ENCODE measurements around the gene TGFB2.
"Not testable (repeated sequence)": the region's sequence is repeated elsewhere in the genome, so short reads cannot be mapped to it uniquely, and the experiment has no call there.

TGFB2 gene

GRCh38 chr1:218314316-218314715 lies 30.8 kb upstream of the TGFB2 start:
- H3K27me3 ChIP-seq (ENCODE audit: low read depth, low read length), result no peaks in the 10 kb centered on the region
- H3K4me1 ChIP-seq (ENCODE audit: low read length), result no peaks in the 10 kb centered on the region
- H2AFZ ChIP-seq (ENCODE audit: low read depth, low read length), result no peak overlapping the region
- H3K36me3 ChIP-seq (replicated peaks; ENCODE audit: low read depth, low read length), result peaks cover 15% of the 10 kb centered on the region
- no peaks in the 10 kb centered on the region for H3K9me3 ChIP-seq (ENCODE audit: insufficient read depth, low read length)
- no peak overlapping the region for H3K4me3 ChIP-seq (ENCODE audit: low read length)
- H3K79me2 ChIP-seq (ENCODE audit: low read length), result no peaks in the 10 kb centered on the region
- H4K20me1 ChIP-seq (ENCODE audit: insufficient read depth, low read length), result peaks cover 3% of the 10 kb centered on the region; the same call in 1 of the 2 replicates
- H3K4me2 ChIP-seq (ENCODE audit: low read length), result no peak overlapping the region
- H3K9ac ChIP-seq (ENCODE audit: low read length), result no peak overlapping the region
- H3K27ac ChIP-seq (ENCODE audit: low read length), result no peak overlapping the region
- TF ChIP-seq CTCF (IDR thresholded peaks at IDR 0.05; ENCODE audit: low read depth, low read length) (no peak), EZH2phosphoT487 (IDR thresholded peaks at IDR 0.05; ENCODE audit: low read depth) (no peak)

DNA sequence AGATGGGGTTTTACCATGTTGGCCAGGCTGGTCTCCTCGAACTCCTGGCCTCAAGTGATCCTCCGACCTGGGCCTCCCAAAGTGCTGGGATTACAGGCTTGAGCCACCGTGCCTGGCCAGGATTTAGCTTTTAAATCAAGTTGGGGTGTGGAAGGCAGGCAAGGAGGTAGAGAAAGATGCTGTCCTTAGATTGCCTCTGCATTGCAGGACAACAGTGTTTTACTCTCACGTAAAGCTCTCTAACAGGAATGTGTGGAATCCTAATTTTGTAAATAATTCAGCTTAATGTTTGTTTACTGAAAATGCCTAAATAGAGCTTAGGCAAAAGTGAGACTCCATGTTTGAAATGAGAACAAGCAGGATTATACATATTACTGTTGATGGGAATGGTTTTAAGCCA lies 29.5 kb upstream of the TGFB2 start:
- Histone ChIP-seq H3K27ac (ENCODE audit: low read length) (no peak overlapping the region), H3K36me3 (replicated peaks; ENCODE audit: low read depth, low read length) (peaks cover 13% of the 10 kb centered on the region), H3K9ac (ENCODE audit: low read length) (no peak overlapping the region), H2AFZ (ENCODE audit: low read depth, low read length) (no peak overlapping the region), H3K9me3 (ENCODE audit: insufficient read depth, low read length) (no peaks in the 10 kb centered on the region), H3K27me3 (ENCODE audit: low read depth, low read length) (no peaks in the 10 kb centered on the region), H3K4me3 (ENCODE audit: low read length) (no peak overlapping the region), H3K4me2 (ENCODE audit: low read length) (no peak overlapping the region), H3K4me1 (ENCODE audit: low read length) (no peaks in the 10 kb centered on the region), H3K79me2 (ENCODE audit: low read length) (no peaks in the 10 kb centered on the region), H4K20me1 (ENCODE audit: insufficient read depth, low read length) (peaks cover 3% of the 10 kb centered on the region; the same call in 1 of the 2 replicates)
- TF ChIP-seq CTCF (IDR thresholded peaks at IDR 0.05; ENCODE audit: low read depth, low read length) (no peak), EZH2phosphoT487 (IDR thresholded peaks at IDR 0.05; ENCODE audit: low read depth) (no peak)

- Histone ChIP-seq H3K9ac (ENCODE audit: low read length) (no peak overlapping the region), H2AFZ (ENCODE audit: low read depth, low read length) (no peak overlapping the region), H3K9me3 (ENCODE audit: insufficient read depth, low read length) (no peaks in the 10 kb centered on the region), H4K20me1 (ENCODE audit: insufficient read depth, low read length) (peaks cover 3% of the 10 kb centered on the region; the same call in 1 of the 2 replicates), H3K4me3 (ENCODE audit: low read length) (no peak overlapping the region), H3K27me3 (ENCODE audit: low read depth, low read length) (no peaks in the 10 kb centered on the region), H3K79me2 (ENCODE audit: low read length) (no peaks in the 10 kb centered on the region), H3K27ac (ENCODE audit: low read length) (no peak overlapping the region), H3K4me1 (ENCODE audit: low read length) (no peaks in the 10 kb centered on the region), H3K4me2 (ENCODE audit: low read length) (no peak overlapping the region), H3K36me3 (replicated peaks; ENCODE audit: low read depth, low read length) (peaks cover 2% of the 10 kb centered on the region)
- TF ChIP-seq EZH2phosphoT487 (IDR thresholded peaks at IDR 0.05; ENCODE audit: low read depth) (no peak), CTCF (IDR thresholded peaks at IDR 0.05; ENCODE audit: low read depth, low read length) (no peak)
Observed at GRCh38 chr1:218317061-218317460, 28.1 kb upstream of the TGFB2 start.

DNA sequence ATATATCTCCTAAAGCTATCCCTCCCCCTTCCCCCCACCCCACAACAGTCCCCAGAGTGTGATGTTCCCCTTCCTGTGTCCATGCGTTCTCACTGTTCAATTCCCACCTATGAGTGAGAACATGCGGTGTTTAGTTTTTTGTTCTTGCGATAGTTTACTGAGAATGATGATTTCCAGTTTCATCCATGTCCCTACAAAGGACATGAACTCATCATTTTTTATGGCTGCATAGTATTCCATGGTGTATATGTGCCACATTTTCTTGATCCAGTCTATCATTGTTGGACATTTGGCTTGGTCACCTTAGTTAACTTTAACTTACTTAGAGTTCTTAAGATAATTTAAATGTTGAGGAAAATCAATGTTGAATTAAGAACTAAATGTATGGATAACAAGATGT lies 25.0 kb upstream of the TGFB2 start:
- H2AFZ ChIP-seq (ENCODE audit: low read depth, low read length); H3K36me3 ChIP-seq (replicated peaks; ENCODE audit: low read depth, low read length); H3K9ac ChIP-seq (ENCODE audit: low read length); H4K20me1 ChIP-seq (ENCODE audit: insufficient read depth, low read length); H3K9me3 ChIP-seq (ENCODE audit: insufficient read depth, low read length); H3K27me3 ChIP-seq (ENCODE audit: low read depth, low read length); H3K79me2 ChIP-seq (ENCODE audit: low read length); H3K4me3 ChIP-seq (ENCODE audit: low read length); H3K27ac ChIP-seq (ENCODE audit: low read length); H3K4me2 ChIP-seq (ENCODE audit: low read length); H3K4me1 ChIP-seq (ENCODE audit: low read length): not testable (repeated sequence)

DNA sequence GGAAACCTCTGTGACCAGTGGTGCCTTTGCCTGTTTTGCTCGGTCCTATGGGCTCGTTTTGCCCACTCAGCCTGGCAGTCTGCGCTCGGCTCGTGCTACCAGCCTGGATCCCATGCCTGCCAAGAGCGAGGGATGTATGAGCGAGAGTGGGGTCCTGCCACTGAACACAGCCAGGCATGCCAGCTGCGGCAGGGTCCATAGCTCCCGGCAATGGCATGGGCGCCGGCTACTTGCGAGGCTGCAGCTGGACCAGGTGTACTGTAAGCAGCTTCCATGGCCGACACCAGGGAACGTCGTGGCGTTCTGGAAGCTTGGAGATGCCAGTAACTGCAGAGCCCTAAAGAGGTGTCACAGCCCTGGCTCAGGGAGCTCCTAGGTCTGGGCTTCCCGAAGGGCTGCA lies 22.4 kb upstream of the TGFB2 start:
- H4K20me1 ChIP-seq (ENCODE audit: insufficient read depth, low read length), result no peaks in the 10 kb centered on the region
- H3K9ac ChIP-seq (ENCODE audit: low read length), result no peak overlapping the region
- no peak overlapping the region for H3K27ac ChIP-seq (ENCODE audit: low read length)
- TF ChIP-seq CTCF (IDR thresholded peaks at IDR 0.05; ENCODE audit: low read depth, low read length) (no peak), EZH2phosphoT487 (IDR thresholded peaks at IDR 0.05; ENCODE audit: low read depth) (no peak)
- H2AFZ ChIP-seq (ENCODE audit: low read depth, low read length), result no peak overlapping the region
- H3K4me2 ChIP-seq (ENCODE audit: low read length), result no peak overlapping the region
- no peak overlapping the region for H3K4me3 ChIP-seq (ENCODE audit: low read length)
- peaks cover 7% of the 10 kb centered on the region for H3K79me2 ChIP-seq (ENCODE audit: low read length)
- no peaks in the 10 kb centered on the region for H3K27me3 ChIP-seq (ENCODE audit: low read depth, low read length)
- H3K9me3 ChIP-seq (ENCODE audit: insufficient read depth, low read length), result no peaks in the 10 kb centered on the region
- H3K4me1 ChIP-seq (ENCODE audit: low read length), result no peaks in the 10 kb centered on the region
- no peaks in the 10 kb centered on the region for H3K36me3 ChIP-seq (replicated peaks; ENCODE audit: low read depth, low read length)
